Cerebellar cortex (tissue), 1 donor: ENCODE results near the gene NTRK2.
A peak's percentile ranks its signal among the peaks of the same experiment; 100 is the strongest.

ENCODE experiments used
- DNase-seq: peaks from one replicate; pipeline ENCODE4 v3.0.0-alpha.2; 2015; ENCODE audit warnings: low spot score

Gene NTRK2

DNA sequence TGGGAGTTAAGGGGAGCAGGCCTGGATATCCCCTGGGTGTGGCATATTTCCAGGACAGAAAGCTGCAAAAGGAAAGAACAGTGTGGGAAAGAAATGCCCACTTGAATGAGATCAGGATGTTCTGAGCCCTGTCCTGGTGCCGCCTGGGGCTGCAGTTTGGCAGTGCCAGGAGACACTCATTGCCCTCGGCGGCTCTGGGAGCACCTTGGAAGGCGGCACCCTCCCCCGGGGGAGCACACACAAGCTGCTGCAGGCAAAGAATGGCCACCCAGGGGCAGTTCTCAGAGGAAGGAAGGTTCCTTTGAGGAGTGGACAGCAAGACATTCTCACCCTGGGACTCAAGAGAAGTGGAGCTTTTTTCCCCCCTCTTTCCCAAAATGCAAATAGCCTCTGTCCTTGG is 305.3 kb downstream of the NTRK2 start:
- peak; percentile 35 for DNase-seq

DNA sequence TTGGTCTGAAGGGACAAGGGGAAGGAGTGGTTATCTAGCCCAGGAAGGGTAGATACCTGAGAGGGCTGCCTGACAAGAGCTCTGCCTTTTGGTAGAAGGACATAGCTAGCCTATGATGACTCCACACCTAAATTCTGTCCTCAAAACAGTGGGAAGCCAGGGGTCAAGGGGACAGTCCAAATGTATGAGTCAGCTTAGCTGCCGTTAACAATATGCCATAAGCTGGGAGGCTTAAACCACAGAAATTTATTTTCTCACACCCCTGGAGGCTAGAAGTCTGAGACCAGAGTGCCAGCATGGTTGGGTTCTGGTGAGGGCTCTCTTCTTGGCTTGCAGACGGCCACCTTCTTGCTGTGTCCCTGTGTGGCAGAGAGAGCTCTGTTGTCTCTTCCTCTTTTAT is 306.4 kb downstream of the NTRK2 start:
- no peak for DNase-seq

DNA sequence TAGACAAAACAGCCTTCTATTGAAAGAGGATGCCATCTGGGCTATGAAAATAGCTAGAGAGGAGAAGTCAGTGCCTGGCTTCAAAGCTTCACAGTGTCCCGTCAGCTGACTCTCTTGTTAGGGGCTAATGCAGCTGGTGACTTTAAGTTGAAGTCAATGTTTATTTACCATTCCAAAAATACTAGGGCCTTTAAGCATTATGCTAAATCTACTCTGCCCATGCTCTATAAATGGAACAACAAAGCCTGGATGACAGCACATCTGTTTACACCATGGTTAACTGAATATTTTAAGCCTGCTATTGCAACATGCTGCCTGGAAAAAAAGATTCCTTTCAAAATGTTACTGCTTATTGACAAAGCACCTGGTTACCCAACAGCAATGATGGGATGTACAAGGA is 309.1 kb downstream of the NTRK2 start:
- DNase-seq: no peak

DNA sequence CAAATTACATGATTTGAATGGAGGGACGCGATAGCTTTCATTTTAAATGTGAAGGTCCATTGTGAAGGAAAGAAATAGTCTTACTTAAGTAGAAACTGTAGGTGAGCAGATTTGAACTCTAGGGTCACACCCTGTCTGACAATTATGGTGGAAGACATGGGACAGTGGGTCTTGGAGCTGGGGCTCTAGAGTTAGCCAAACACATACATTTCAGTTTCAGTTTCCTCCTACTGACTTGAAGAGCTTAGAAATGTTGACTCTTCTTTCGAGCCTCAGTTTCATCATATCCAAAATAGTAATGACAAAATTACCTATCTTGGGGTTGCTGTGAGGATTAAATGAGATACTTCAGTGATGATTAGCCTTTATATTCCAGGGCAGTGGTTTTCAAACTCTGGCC is 314.2 kb downstream of the NTRK2 start:
- no peak for DNase-seq

DNA sequence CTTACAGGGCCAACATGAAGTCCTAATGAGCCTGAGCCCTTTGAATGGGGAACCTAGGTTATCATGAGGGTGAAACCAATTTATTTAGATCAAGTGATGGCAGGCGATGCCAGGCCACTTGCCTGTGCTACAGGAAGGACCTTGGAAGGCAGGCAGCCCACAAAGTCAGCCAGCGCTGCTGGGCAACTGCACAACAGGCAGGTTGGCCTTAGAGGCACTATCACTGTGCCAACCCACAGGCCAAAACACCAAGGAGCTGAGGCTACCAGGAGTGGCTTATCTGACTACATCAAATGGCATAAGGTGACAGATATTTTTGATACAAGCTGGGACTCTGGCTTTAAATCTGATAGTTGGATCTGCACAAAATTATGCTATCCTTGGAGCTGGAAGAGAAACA is 319.1 kb downstream of the NTRK2 start:
- peak; percentile 88 for DNase-seq

DNA sequence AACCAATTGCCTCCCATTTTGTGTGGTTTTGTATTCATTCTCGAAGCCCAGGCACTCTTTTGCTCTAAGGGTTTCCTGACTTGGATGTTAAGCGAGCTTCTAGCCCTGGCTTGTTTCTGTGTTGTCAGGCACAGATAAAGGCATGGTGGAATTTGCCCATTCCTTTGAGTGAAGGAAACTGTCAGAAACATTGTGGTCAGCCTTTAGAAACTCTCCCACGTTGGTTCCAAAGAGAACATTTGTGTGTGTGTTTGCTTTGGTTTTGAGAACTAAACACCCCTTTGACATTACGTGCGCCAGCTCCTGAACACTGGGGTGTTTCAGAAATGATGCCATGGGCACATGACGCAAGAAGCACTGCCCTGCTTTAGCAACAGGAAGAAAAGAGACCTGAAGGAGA is 320.9 kb downstream of the NTRK2 start:
- DNase-seq: peak; percentile 76

DNA sequence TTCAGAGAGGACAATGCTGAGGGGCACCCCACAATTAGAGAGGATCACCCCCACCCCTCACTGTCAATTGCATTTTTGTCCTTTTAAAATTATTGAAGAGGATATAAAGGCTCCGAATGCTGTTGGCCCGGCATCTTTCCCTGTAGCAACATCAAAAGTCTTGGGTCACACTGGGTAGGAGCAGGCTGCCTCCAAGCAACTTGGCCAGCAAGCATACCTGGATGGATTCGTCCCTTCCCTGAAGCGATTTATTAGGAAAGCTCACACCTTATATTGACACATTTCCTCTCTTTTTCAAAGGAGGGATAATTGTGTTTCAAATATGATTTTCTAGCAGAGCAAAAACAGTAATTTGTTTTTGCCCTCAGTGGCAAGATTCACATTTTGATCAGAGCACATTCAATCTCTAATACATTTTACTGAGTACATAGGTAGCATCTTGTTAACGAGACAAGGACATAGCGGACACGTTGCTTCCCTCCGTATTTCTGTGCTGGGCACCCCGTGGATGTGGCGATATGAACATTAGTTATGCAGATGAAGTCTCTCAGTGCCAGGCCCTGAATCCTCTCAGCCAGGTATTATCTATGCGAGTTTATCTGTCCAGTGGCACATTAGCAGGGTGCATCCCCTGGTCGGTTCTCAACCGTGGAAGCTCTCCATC is 321.5 kb downstream of the NTRK2 start:
- DNase-seq: peak; percentile 64

DNA sequence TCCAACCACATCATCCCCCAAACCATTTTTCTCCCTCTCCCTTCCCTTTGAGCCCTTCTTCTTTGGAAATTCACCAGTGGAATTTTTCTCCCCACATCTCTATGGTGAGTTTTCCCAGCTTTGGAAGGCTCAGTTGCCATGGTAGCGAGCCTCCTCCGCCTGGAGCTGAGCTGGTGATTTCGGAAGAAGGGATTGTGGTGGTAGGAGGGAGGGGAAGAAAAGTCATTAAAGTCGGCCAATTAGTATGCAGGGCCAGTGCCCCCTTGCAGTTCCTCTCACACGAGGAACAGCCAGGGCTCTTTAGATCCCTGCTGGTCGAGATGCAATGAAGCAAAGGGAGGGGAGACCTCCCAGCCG is 322.0 kb downstream of the NTRK2 start:
- peak; percentile 73 for DNase-seq

DNA sequence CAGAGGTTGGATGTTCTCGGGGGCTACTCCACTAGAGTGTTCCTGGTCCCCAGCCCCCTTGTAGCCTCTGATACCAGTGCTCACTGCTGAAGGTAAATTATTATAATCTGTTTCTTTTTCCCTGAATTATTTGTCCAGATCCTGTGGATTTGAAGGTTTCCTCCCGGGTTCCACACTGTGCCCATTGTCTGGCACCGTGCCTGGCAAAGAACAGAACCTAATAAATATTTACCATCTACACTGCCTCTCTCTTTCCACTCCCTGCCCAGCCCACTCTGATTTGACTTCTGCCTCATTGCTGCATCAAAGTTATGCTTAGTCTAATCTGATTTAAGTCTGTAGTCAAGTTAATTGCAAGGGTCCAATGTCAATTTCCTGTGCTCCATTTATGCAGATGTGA is 322.9 kb downstream of the NTRK2 start:
- DNase-seq: no peak

DNA sequence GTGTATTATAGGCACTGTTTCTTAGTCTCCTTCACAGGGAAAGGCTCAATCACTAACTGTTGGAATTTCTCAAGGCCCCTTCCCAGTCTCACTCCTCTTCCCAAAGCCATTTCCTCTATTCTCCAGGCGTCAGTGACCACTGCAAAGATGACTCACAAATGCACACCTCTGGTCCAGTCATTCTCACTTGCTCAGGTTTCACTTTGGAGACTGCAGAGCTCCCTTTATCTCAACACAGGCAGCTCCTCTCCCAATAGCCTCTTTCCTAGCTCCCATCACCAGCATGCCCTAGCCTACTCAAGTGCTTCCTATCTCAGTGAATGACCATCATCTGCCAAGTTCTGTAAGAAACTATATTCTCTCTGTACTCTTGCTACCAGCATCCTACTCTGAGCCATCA is 323.6 kb downstream of the NTRK2 start:
- no peak for DNase-seq

DNA sequence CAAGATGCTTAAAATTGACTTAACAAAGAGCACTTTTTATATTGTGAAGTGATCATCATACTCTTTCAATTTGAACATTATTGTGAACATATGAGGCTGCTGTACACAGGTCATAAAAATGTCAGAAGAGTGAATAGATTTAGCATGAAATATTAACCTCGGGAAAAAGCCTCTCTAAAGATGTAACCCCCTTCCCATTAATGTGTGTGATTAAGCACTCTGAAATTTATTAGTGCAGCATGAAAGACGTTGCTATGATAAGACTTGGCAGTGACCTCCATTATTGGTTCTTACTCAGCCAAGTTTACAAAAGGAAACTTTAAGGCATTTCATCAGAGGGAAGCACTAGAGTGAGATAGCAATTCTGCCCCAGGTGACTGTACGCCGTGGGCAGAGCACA is 326.5 kb downstream of the NTRK2 start:
- DNase-seq: no peak

DNA sequence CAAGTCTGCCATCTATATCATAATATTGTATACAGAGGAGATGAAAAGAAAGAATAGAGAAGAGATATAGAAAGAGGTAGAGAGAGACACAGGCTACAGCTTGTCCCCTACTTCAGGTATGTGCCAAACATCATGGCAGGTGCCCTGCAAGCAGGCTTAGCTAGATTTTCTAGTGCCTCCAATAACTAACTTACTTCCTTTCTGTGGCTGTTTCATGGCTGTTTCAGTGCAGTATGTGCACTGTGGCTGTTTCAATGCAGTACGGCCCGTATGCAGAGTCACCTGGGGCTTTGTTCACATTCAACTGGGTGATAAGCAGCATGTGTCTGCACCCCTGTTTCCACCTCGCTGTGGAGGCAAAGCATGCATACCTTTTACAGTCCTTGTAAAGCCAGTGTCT is 327.2 kb downstream of the NTRK2 start:
- no peak for DNase-seq

DNA sequence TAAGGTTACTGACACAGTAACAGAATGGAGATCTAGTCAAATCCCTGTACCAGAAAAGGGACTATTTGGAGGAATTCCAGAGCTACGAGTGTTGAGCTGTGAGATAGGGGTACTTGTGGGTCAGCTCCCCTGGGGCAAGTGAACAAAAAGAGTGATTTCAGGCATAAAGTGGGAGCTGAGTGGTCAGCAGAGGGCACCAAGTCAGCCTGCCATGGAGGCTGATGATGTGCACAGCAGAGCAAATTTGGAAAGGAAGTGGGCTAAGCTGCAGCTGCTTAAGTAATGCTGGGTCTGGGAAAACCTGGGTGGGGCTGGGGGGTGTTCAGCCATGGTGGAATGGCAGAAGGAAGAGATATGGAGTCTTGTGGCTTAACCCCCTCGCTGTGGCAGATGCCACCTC is 327.9 kb downstream of the NTRK2 start:
- no peak for DNase-seq

DNA sequence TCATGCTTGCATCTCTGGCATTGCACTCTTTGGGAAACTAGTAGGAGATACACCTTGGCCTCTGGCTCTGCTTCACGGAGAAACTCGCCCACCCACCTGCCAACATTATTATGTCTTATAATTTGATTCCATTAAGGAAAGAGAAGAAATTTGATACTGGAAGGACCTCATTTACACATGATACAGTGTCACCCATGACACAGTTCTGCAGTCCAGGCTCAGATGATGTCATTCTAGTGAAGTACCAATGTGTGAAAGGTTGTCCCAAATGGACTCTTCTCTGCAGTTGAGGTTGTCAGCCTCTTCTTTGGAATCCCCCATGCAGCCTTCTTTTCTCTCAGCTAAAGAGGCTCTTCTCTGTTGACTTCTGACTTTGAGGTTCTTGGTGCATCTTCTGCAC is 329.1 kb downstream of the NTRK2 start:
- DNase-seq: no peak

DNA sequence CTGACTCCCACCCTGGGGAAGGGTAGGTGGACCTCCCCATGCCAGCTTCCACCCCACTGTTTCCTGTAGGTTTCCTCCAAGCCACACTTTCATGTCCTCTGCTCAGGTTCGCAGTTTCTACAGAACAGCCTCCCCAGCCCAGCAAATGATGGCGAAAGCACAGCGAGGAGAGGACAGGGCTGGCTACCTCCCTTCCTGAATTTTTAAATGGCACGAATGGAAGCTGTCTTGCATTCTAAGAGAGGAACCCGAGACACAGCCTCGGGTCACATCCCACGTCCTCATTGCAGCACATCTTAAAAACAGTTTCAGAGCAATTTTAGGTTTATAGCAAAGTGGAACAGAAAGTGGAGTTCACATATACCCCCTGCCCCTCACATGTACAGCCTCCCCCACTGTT is 330.3 kb downstream of the NTRK2 start:
- no peak for DNase-seq

DNA sequence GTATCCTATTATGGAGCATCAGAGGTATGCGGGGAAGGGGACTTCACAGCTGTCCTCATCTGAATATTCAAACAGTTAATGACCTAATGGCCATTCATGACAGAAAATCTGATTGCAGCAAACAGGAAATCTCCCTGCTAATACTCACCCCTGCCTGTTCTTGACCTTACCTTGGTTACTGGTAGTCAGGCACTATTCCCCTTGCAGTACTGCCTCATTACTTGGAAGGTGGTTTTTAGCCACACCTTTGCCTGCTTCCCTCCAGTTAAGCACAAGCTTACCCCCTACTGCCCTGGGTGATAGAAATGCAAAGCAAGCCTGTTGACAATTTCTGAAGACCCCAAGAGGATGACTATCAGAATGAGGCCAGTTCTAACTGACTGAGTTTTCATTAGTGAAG is 332.4 kb downstream of the NTRK2 start:
- DNase-seq: no peak

DNA sequence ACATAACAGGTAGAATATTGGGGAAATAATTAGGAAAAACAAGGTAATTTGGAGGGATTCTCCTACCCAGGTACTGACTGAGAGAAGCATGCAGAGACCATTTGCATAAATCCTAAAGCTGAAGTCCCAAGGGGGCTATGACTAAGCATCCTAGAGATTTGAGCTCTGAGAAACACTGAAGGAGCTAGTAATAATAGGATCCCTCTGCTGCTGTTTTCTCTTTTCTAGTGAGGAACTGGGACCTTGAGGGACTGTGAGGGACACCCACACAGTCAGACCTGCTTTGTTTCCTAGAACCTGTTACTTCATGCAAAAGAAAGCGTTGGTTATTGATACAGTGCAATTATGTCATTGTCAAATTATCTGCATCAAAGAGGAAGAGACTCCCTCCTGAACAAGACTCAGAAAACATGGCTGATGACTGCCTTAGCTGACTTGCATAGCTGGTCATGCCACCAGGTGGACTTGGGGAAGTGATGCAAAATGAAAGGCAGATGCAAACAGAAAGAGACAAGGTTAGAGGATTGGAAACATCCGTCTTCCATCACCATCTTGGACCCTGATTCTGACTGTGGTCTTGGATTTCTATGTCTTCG is 335.4 kb downstream of the NTRK2 start:
- DNase-seq: no peak

DNA sequence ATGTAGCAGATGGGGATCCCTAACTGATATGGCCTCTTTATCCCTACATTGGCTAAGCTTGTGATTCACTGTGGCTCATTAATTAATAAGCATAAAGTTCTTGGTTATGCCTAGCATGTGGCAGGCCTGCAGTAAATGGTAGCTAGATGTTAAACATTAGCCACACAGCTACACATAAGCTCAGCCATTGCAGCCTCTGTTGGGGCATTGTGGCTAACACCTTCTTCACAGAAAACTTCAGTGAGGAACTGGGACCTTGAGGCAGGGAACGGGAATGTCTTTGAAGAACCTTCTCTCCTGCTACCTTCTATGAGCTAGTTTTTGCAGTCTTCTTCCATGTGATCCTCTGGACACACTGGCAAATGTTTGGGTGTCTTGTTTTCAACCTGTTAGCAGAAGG is 338.2 kb downstream of the NTRK2 start:
- no peak for DNase-seq

DNA sequence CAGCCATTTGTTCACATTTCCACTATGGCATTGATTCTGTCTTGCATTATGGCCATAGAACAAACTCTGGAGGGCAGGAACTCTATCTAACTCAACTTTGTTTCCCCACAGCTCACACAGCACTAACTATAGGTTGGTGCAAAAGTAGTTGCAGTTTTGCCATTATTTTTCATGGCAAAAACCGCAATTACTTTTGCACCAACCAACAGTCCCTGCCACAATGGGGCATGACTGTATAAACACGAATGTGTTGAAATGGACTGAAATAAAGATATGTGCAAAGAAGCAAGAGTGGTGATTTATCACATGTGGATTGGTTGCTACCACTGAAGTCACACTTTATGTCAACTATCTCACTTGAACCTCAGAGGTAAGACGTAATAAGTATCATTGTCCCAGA is 338.7 kb downstream of the NTRK2 start:
- DNase-seq: no peak

DNA sequence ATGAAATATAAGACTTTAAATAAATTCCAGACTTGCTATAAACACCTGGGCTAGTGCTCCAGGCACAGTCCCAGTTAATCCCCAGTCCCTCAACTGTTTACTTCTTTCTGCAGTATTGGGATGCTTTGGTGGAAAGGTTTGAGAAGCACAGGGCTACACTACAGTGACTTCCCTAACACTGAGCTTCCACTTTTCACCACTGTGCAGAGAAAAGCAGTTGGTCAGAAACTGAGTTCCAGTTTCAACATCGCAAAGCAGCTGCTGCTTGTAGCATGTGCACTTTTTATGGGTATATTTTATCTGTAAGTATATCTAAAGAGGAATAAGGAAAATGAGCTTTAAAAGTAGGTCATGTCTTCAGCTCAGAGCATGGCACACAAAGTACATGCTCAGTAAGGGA is 339.7 kb downstream of the NTRK2 start:
- no peak for DNase-seq

DNA sequence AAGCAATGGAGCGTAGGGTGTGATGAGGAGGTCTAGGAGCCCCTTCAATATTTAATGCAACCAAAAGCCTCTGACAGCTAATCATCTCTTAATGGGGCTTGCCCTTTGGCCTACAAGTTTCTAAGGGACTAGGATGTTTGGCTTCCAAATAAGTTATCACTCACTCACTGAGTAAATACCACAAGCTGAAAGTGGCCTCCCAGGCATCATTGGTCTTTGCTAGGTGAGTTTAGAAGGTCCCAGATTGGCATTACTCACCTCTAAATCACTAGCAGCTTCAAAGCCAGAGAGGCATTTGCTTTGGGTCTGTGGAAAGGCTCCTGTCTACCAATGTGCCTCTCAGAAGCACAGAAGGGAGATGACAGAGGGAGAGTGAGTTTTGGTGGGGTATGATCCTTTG is 344.2 kb downstream of the NTRK2 start:
- DNase-seq: no peak

DNA sequence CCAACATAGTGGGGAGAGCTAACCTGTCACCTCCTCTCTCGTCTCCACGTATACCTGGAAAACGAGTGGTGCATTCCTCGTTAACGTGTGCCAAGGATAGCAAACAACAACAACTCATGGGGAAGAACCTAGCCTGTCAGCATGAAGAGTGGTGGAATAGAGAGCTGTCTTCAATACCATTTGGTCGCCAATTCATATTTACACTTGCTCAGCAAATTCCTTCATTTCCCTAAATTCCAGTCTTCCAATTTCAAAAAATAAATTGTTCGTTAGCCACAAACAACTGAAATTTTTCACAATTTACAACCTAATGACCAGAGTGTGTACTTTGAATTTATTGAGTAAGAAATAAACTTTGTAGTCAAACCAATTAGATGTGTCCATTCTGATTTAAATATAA is 344.8 kb downstream of the NTRK2 start:
- DNase-seq: no peak

DNA sequence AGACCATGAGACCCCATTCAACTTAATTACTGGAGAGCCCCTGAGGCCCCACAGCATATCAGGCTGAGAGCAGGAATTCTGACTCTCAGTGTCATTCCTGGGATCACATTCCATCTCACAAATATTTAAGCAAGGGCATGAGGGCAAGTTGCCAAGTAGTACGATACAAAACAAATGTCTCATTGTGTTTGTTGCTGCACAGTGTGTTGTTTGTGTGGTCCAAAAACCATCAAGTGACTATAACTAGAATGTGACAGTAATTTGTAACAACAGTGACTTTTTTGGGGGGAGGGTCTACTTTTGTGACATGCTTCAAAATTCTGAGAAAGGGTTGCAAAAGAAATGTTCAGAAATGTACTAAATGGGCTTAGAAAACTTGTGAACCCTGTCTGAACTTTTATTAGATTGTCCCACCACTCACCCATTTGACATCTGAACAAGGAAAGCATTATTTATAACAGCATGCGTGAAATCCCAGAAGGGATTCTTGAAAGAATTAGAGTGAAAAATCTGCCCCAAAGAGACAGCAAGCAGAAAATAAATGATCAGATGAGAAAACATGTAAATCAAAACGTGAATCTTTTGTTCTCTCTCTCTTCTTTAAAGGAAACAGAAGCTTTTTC is 347.0 kb downstream of the NTRK2 start:
- no peak for DNase-seq

DNA sequence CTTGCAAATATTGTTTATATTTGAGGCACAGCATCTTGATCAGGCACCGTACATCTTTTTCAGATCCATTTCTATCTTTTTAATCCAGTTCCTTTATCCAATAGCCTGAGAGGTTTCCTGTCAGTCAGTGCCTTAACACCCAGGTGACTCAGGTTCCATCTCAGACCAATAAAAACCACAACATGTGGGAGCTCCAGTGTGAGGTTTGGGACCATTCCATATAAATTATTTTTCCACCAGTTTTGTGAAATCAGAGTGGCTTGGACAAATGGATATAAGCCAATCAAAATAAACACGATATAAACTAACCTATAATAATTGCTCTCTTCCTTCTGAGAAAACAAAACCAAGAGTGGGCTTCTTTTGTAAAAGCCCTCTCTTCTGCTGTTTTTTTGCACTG is 351.3 kb downstream of the NTRK2 start:
- DNase-seq: no peak
